Thyroid gland (tissue), 4 donors: ENCODE measurements around the gene CRYZ. TPM values are rescaled to one million over a fixed set of nuclear protein-coding genes. Genes with fewer than 3 reads are reported as not detected.

Experiments used
- DNase-seq, 2 donors: peaks; one replicate each; pipeline ENCODE4 v3.0.0-alpha.2; 2019
- H3K27ac ChIP-seq, 3 donors: fragments of 200-600 bp; sonication (generic); 1 replicate in 2 of 3; 2 replicates in 1 of 3; pipeline ENCODE4 v1.5.1; 2016 to 2019; ENCODE audit warnings: mild to moderate bottlenecking in 1 of 3, moderate library complexity in 1 of 3
- H3K27me3 ChIP-seq: fragments of 200-600 bp; sonication (generic); one replicate; pipeline ENCODE4 v1.5.1; 2019
- H3K36me3 ChIP-seq, 2 donors: fragments of 200-600 bp; sonication (generic); one replicate each; pipeline ENCODE4 v1.5.1; 2016 to 2019
- H3K4me1 ChIP-seq, 2 donors: fragments of 200-600 bp; sonication (generic); one replicate each; pipeline ENCODE4 v1.5.1; 2017 to 2019
- H3K4me3 ChIP-seq, 3 donors: fragments of 200-600 bp; sonication (generic); replicated peaks in 1 of 3; 1 replicate in 2 of 3; 2 replicates in 1 of 3; pipeline ENCODE4 v1.5.1; 2016; ENCODE audit warnings: mild to moderate bottlenecking in 1 of 3
- H3K9me3 ChIP-seq: fragments of 200-600 bp; sonication (generic); one replicate; pipeline ENCODE4 v1.5.1; 2017
- CTCF ChIP-seq, 6 experiments: fragments of 200-600 bp in 3 of 6; fragments of 450-650 bp in 3 of 6; sonication (generic) in 3 of 6; IDR thresholded peaks; one replicate each; pipeline ENCODE4 v1.5.1; 2016 to 2019; ENCODE audit warnings: antibody characterized with exemption in 6 of 6, mild to moderate bottlenecking in 2 of 6, inconsistent platforms in 1 of 6, moderate library complexity in 1 of 6
- POLR2A ChIP-seq, 2 donors: fragments of 450-650 bp; IDR thresholded peaks; one replicate each; pipeline ENCODE4 v1.6.1; 2017; ENCODE audit warnings: antibody characterized with exemption in 2 of 2, mild to moderate bottlenecking in 2 of 2, moderate library complexity in 1 of 2
- WGBS, 2 donors: methylation state at CpG; one replicate each; pipeline ENCODE4 v1.1.5; 2017; 5-methylcytosine and 5-hydroxymethylcytosine counted together
- intact Hi-C: fragments of 100-400 bp; cut with DNase I; formaldehyde crosslinking; loops from one replicate; pipeline ENCODE4 v1.15.1; 2023
- total RNA-seq, 4 donors: library from RNA; depleted of rRNA; stranded (reverse); fragments of >200 nt; gene quantifications; one replicate each; pipeline ENCODE4 v1.2.3, GENCODE V29; 2016

The CRYZ gene
- total RNA-seq, 4 donors from 2014 or later, result 45.3 to 92.1 (median 58.0) TPM

GRCh38 chr1:74773582-74773981 is 40.7 kb upstream of the CRYZ start:
- no peaks in the 10 kb centered on the region for H3K9me3 ChIP-seq
- no peak for TF ChIP-seq CTCF (IDR thresholded peaks at IDR 0.05)
- TF ChIP-seq POLR2A (IDR thresholded peaks at IDR 0.05), result no peak
- H3K27ac ChIP-seq, result no peak overlapping the region
- H3K36me3 ChIP-seq, result no peaks in the 10 kb centered on the region
- H3K27me3 ChIP-seq, result no peaks in the 10 kb centered on the region
- DNase-seq, result no peak
- no peak overlapping the region for H3K4me3 ChIP-seq
- 91 to 93% methylated on average over 2 of the region's 2 CpGs for WGBS, 2 donors
- H3K4me1 ChIP-seq, result no peaks in the 10 kb centered on the region
- intact Hi-C loops, result no loop called here

GRCh38 chr1:74772945-74773344 is 40.1 kb upstream of the CRYZ start:
- H3K36me3 ChIP-seq, result no peaks in the 10 kb centered on the region
- WGBS, 2 donors, result 81 to 83% methylated on average over 1 of the region's 1 CpG
- H3K27me3 ChIP-seq, result no peaks in the 10 kb centered on the region
- no peaks in the 10 kb centered on the region for H3K9me3 ChIP-seq
- DNase-seq, result no peak
- intact Hi-C loops, result no loop called here
- H3K4me3 ChIP-seq, result no peak overlapping the region
- H3K27ac ChIP-seq, result no peak overlapping the region
- TF ChIP-seq POLR2A (IDR thresholded peaks at IDR 0.05) (no peak), CTCF (IDR thresholded peaks at IDR 0.05) (no peak)
- H3K4me1 ChIP-seq, result no peaks in the 10 kb centered on the region

- Histone ChIP-seq H3K27ac (no peak overlapping the region), H3K36me3 (no peaks in the 10 kb centered on the region), H3K4me1 (no peaks in the 10 kb centered on the region), H3K27me3 (no peaks in the 10 kb centered on the region), H3K4me3 (no peak overlapping the region), H3K9me3 (no peaks in the 10 kb centered on the region)
- TF ChIP-seq CTCF (IDR thresholded peaks at IDR 0.05) (peak; percentile 37 to 81 (median 58)), POLR2A (IDR thresholded peaks at IDR 0.05) (no peak)
- intact Hi-C loops, result no loop called here
- 27 to 29% methylated on average over 7 of the region's 7 CpGs for WGBS, 2 donors
- no peak for DNase-seq
Measured at GRCh38 chr1:74771913-74772515, 39.2 kb upstream of the CRYZ start.

GRCh38 chr1:74767490-74767889 is 34.6 kb upstream of the CRYZ start:
- no peaks in the 10 kb centered on the region for H3K4me1 ChIP-seq
- no peak for DNase-seq
- TF ChIP-seq CTCF (IDR thresholded peaks at IDR 0.05) (peak in 1 of 6 experiments; percentile 28), POLR2A (IDR thresholded peaks at IDR 0.05) (no peak)
- H3K27ac ChIP-seq, result no peak overlapping the region
- 61 to 65% methylated on average over 3 of the region's 3 CpGs for WGBS, 2 donors
- intact Hi-C loops, result loop anchor here (5.0 kb wide), 1 partner anchor 430 kb away; no protein-coding TSS in a partner anchor
- no peaks in the 10 kb centered on the region for H3K36me3 ChIP-seq
- no peak overlapping the region for H3K4me3 ChIP-seq
- no peaks in the 10 kb centered on the region for H3K27me3 ChIP-seq
- no peaks in the 10 kb centered on the region for H3K9me3 ChIP-seq

- no peak for DNase-seq
- Histone ChIP-seq H3K4me3 (no peak overlapping the region), H3K27ac (no peak overlapping the region), H3K36me3 (no peaks in the 10 kb centered on the region), H3K27me3 (no peaks in the 10 kb centered on the region), H3K4me1 (no peaks in the 10 kb centered on the region), H3K9me3 (no peaks in the 10 kb centered on the region)
- no peak for TF ChIP-seq CTCF (IDR thresholded peaks at IDR 0.05)
- TF ChIP-seq POLR2A (IDR thresholded peaks at IDR 0.05), result no peak
- 82 to 87% methylated on average over 2 of the region's 2 CpGs for WGBS, 2 donors
- intact Hi-C loops, result loop anchor here (5.0 kb wide), 1 partner anchor 431 kb away; no protein-coding TSS in a partner anchor
Measured at GRCh38 chr1:74766579-74766978, 33.7 kb upstream of the CRYZ start.
